CD4-positive, alpha-beta T cell treated with Interleukin-17A for 1 hour (primary cell): ENCODE measurements around the gene TTC12.

ENCODE experiments used
- DNase-seq: peaks from one replicate; pipeline ENCODE4 v3.0.0-alpha.2; 2020

TTC12 gene

DNA sequence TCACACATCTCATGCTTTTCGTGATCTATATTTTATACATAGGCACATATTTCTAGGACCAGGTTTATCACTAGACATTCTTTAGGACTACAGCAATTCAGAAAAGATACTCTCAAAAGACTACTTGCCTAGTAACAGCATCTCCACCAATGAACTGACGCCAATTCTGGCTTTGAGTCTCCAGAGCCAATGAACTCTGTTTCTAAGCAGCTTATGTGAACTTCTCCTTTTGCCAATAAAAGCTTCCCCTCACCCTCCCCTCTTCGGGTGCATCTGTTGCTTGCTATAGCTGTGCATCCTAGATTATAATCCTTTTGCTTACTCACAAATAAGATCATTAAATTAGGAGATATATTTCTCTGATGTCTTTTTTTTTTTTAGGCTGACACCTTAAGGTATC is 61.8 kb downstream of the TTC12 start:
- no peak for DNase-seq

DNA sequence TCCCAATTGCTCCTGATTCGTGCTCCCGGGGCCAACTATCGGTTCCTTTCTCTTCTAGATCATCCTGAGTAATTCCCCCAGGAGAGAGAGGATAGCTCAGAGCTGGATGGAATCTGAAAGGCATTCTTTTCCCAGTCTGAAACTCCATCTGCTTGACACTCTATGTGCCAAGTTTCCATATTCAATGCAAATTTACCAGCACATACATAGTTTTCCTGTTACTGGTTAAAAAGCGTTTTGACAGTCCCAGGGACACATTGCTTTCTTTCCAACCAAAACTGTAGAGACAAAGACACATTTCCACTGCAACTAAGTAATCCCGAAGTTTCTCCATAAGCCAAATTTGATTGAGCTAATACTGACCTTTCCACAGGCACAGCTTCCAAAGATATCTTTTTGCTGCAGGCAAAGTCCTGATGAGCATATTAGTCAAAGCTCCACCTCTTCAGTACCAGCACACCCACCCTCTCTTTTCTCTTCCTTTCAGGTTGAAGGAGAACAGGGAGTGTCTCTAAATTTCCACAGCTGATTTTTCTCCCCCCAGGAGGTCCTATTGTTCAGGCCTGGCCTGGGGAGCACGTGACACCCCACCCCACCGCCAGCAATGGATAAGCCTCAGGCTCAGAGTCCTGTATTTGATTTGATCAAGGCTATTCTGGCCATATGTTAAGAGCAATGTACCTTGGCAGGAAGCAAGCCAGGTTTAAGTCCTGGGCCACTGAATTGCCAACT is 63.5 kb downstream of the TTC12 start:
- no peak for DNase-seq

DNA sequence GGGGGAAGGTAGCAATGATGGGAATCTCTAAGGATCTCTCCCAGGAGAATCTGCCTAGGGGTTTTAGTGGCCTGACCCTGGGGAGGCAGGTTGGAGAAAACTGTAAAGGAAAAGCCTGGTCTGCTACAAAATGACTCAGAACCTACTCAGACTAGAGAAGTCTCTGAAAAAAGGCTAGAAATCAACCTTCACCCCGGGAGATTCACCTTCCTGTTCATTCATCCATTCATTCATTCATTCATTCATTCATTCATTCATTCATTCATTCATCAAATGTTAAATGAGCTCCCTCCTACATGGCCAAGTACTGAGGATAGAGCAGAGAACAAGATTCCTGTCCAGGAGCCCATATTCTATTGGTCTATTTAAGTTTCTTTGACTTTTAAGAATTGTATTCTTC is 64.3 kb downstream of the TTC12 start:
- no peak for DNase-seq

DNA sequence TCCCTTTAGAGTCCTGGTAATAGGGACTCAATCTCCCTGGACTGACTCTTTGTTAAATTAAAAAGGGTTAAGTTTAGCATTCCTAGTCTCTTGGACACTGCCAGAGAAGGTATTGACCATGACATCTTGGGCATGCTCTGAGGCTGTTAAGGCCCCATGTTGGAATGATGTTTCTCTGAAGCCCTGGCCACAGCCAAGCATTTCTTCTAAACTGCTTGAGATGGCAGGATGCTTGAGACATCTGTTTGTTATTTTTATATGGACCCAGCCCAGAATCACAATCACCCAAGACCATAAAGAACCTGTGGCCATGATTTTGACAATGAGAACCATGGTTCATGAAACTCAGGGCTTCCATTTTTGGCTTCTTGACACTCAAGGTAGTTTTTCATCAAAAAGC is 67.7 kb downstream of the TTC12 start:
- no peak for DNase-seq

DNA sequence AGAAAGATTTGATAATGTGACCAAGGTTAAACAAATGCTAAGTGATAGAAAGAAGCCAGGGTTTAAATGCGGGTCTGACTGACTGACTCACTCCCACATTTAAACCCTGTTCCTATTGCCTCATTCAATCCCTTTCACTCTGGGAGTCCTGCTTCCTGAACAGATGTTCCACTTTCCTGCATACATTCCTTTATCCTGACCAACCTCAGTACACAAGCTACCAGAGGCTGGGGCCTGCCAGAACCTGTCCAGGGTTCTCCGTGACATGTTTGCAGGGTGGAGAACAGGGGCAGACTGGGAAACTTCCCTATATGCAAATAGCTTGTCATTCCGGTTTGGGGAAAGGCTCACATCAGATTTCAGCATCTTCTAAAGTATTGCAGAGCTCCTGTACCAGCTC is 70.2 kb downstream of the TTC12 start:
- no peak for DNase-seq

DNA sequence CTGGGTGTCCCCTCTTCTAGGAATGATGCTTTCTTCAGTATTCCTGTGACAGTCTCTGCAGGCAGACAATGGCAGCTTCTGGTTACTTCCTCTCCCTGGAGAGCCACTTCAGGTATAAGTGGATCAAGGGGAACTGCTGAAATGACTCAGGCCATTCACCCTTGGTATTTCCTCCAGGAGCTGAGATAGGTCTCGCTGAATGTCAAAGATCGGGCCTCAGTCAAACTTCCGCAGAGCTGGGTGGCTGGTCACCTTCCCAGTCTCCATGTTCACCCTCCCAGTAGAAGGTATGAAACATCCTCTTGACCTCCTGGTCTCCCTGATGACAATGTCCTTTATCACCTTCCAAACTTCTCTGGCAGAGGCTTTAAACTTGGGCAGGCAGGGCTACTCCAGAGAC is 71.4 kb downstream of the TTC12 start:
- no peak for DNase-seq

DNA sequence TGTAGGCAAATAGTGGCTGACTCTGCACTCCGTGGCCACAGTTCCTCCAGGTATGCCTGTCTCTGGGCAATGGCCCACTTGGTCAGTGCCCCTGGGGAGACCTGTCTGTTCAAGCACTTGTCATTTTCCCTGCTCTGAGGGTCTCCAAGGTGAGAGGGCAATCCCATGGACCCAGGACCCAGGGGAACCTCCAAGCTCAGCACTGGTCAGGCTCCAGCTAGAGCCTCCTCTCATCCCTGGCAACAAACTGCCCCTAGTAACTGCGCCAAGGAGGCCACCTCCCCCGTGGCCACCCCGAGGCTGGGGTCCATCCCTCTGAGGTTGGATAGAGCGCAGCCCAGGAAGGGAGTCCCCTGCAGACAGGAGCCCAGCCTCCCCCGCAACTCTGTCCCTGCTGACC is 72.5 kb downstream of the TTC12 start:
- DNase-seq: no peak

DNA sequence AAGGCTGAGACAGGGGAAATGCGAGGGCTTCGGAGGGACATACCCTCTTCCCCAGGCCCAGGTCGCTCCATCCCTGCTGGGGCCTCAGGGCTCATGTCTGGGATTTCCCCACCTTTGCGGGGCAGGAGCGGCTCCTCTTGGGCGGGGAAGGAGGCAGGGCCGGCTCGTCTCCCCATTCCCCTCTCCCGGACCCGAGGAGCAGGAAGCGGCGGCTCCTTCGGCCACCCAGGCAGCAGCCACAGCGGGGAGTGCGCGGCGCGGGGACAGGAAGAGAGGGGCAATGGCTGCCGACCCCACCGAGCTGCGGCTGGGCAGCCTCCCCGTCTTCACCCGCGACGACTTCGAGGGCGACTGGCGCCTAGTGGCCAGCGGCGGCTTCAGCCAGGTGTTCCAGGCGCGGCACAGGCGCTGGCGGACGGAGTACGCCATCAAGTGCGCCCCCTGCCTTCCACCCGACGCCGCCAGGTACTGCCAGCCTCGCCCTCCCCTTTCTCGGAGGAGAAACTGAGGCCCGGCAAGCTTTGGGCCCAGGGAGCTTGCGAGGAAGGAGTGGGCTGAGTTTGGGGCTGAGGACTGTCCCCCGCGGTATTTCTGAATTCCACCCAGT is 73.3 kb downstream of the TTC12 start, which contains the start of gene ANKK1:
ANKK1 (plus strand) TSS at position 175 of the 607 bp plus-strand sequence; CDS start at position 281, 106 bp downstream.
- no peak for DNase-seq

DNA sequence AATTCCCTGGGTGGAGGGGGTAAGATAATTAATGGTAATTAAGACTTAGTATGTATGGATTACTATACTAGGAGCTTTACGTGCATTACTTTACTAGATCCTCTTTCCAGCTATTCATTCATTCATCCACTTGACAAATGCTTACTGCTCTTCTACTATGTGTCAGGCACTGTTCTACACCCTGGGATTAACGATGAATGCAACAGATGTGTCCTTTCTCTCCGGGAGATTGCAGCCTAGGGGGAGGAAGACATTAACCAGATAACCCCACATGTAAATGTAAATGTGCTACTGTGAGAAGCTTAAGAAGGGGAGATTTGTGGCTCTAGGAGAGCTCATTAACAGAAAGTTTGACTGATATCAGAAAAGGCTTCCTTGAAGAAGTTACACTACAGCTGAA is 74.9 kb downstream of the TTC12 start:
- no peak for DNase-seq

DNA sequence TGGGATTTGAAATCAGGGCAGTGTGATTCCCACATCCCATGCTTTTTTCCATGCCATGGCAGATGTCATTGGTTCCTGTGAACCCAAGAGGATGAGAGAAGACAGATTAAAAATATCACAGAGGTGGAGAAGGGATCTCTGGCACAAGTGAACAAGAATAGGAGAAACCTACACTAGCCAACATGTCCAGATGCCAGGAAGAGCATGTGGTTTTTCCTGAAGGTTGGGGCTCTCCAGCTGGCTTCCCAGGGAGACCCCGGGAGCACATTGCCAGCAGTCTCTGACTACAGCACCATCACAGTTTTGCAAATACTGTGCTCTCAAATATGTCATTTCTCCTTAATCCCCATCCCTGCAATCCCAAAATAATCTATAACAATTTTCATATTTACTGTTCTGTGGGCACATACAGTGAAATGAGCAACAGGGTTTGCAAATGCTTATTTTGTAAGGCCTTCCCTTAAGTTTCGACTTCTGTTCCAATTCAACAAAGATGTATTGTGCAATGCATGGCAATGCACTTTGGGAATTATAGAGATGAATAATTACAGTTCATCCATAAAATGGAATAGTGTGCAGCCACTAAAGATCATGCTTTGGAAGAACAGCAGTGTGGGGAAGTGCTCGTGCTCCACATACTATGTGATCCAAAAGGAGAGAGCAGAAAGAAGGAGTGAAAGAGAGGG is 78.0 kb downstream of the TTC12 start:
- DNase-seq: no peak

DNA sequence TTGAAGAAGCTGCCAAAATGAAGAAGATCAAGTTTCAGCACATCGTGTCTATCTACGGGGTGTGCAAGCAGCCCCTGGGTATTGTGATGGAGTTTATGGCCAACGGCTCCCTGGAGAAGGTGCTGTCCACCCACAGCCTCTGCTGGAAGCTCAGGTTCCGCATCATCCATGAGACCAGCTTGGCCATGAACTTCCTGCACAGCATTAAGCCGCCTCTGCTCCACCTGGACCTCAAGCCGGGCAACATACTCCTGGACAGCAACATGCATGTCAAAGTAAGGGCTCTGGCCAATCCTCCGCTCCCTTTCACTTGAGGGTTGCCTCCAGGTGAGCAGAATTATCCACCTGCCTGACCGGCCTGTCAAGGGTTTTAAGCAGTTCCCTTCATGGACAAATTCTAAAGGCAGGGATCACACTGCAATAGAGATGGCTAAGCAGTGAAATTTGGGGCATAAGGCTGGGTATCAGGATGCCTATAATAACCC is 79.2 kb downstream of the TTC12 start:
- DNase-seq: no peak

DNA sequence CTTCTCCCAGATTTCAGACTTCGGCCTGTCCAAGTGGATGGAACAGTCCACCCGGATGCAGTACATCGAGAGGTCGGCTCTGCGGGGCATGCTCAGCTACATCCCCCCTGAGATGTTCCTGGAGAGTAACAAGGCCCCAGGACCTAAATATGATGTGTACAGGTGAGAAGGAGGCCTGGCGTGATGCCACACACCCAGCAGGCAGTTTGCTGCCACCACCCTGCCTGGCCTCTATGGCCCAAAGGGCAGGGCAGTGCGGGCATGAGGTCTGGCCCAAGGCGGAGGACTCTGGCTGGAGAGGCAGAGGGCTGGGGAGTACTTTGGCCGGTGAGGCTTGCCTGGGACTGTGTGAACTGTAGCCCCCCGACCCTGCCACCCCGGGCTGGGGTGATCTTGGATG is 80.5 kb downstream of the TTC12 start:
- DNase-seq: no peak

DNA sequence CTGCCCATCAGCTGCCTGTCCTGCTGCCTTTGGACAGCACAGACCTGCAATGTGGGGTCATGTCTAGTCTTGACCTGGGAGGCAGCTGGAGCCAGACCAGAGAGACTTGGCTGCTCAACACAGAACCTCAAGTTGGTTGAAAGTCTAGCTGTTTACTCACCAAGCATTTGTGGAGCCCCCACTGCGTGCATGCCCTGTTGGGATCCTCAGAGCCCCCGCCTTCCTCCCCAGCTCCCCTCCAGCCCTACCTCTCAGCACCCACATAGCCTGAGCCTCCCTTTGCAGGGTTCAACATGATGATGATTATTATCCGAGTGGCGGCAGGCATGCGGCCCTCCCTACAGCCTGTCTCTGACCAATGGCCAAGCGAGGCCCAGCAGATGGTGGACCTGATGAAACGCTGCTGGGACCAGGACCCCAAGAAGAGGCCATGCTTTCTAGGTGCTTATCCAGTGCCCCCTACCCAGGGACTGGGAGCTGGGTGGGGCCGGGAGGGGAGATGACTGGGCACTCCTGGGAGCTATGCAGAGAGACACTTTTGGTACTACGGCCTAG is 81.5 kb downstream of the TTC12 start:
- DNase-seq: no peak

DNA sequence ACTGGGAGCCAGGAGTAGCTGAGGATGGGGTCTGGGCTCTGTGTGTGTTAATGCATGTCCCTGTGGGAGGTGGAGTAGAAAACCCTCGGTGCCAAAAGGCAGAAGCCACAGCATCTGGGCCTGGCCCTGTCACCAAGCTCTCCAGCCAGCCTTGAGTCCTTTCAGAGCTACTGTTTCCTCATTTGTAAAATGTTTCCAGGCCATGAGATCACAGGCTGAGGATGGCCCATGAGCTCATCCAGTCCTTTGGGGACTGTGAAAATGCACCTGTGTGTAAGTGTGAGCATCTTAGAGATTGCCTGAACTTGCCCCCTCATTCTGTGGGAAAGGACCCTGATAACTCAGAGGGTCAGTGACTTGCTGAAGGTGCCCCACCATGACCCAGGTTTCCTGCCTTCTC is 82.3 kb downstream of the TTC12 start:
- DNase-seq: no peak

DNA sequence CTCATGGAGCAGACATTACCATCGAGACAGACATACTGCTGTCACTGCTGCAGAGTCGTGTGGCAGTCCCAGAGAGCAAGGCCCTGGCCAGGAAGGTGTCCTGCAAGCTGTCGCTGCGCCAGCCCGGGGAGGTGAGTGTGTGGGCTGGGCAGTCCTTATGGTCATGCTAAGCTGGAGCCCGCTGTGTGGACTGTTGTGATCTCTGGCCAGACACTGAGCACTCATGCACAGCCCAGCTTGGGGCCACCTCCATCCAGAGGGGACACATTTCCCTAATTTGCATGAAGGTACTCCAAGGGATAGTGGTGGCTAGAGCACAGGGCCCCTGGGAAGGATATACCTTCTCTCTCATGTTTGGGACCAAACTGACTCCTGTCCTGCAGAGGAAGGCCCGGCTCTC is 82.8 kb downstream of the TTC12 start:
- no peak for DNase-seq

DNA sequence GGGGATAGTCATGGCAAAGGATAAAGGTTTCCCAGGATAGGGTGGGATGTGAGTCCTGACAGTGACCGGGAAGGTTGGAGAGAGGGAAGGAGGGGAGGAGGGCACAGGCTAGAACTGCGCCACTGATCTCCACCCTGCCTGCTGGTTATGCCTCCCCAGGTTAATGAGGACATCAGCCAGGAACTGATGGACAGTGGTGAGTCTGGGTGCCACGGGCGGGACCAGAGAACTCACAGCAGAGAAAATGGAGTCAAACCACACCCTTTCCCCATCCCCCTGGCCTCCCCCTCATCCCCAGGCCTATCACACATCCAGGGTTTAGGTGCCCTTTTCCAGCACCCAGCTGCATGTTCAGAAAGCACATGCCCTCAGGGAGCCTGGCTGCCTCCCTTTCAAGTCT is 83.4 kb downstream of the TTC12 start:
- no peak for DNase-seq

DNA sequence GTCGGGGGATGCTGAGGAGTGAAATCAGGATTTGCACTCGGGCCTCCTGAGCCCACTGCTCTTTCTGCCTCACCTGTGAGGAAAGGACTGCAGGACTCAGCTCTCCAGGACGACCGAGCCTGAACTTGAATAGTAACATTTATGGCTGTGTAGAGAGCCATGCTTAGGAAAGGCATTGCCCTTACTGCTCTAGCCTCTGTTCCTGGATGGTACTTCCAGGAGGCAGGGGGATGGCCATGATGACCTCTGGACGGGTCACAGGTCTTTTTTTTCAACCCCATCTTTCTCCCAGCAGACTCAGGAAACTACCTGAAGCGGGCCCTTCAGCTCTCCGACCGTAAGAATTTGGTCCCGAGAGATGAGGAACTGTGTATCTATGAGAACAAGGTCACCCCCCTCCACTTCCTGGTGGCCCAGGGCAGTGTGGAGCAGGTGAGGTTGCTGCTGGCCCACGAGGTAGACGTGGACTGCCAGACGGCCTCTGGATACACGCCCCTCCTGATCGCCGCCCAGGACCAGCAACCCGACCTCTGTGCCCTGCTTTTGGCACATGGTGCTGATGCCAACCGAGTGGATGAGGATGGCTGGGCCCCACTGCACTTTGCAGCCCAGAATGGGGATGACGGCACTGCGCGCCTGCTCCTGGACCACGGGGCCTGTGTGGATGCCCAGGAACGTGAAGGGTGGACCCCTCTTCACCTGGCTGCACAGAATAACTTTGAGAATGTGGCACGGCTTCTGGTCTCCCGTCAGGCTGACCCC is 84.5 kb downstream of the TTC12 start:
- no peak for DNase-seq

DNA sequence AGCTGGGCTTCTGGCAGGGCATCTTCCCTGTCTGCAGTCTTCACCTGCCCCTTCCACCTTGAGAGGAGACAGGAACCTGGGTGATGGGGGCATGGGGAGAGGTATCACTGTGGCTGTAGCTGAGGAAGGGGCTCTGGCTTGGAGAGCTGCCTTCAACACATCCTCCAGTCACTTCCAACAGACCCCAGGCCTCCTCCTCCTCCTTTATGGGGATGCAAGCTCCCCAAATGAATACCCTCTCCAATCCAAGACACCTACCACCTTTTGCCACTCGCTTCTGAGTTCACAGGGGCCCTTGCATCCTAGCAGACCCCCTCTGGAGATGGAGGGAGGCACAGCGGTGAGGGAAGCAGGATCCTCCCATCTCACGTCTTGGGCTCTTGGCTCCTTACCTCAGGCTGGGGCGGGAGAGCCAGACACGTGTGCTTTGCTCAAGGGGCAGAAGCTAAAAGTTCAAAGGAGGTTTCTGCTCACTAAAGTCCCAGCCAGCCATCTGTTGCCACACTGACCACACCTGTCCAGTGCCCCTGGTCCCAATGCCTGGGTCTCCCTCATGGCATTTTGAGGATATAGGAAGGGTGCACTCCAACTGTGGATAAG is 86.3 kb downstream of the TTC12 start:
- DNase-seq: no peak

DNA sequence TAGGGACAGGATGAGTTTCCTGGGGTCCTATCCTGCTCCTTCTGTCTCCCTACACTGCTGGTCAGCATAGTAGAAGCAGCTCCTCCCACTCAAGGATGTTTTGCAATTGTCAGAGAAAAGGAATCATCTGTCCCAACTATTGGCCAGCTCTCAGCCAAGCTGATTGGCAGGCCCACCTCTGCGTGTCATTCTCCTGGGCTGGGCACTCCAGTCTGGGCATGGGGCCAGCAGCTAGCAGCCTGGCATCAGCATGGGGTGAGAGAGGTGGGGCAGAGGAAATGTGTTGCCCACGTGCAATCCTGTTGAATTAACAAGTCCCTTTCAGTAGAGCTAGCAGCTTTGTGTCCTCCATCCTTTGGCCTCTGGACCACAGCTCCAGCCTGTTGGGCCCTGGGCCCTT is 87.3 kb downstream of the TTC12 start:
- DNase-seq: no peak

DNA sequence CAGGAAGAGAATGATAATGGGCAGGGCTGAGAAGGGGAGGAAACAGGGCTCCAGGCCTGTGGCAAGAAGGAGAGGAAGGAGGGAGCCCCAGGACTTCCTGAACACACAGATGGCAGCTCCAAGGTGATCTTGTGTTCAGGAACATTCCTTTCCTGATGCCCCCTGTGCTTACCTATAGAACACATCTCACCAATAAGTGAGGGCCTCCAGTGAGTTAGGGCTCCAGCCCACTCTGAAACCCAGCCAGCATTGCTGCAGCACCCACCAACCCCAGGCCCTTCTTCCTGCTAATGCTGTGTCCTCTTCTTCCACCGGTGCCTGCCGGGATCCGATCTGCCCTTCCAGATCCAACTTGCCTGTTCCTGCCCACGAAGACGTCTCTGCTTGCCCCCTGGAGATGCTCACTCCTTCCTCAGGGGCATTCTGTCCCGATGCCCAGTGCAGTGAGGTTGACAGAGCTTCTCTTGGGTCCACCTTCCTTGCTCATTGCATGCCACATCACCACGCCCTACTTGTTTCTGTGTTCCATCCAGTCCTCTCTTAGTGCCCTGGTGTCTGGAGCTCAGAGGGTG is 90.6 kb downstream of the TTC12 start:
- DNase-seq: no peak

DNA sequence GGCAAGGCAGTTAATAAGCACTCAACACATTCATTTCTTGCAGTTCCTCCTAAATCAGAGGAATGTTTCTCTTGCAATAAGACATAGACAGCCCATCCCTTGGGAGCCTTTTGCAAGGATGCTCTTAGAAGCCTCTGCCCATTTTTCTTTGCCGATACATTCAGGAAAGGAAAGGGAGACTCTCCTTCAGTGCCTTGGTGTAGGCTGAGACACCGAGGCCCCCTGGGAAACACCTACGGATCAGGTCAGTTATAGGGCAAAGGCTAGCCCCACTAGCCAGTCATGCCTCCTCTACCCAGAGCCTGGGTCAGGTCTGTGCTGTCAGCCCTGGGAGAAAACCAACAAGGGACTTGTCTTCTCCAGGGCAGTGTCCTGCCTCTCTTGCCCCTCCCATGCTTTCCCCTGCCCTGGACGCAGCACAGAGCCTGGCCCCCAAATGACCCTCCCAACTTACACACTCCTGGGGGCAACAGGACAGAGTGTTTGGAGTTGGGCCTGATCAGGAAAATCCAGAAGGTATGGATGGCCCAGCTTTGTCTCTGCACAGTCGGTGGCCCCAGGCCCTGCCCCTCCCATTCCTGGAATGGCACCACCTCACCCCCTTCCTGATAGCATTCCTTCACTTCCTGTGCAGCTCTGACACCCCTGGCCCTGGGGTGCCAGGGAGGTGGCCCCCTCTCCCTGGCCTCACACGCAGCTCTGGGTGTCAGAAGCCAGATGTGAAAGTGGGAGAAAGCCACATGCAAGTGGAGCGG is 91.5 kb downstream of the TTC12 start:
- no peak for DNase-seq

DNA sequence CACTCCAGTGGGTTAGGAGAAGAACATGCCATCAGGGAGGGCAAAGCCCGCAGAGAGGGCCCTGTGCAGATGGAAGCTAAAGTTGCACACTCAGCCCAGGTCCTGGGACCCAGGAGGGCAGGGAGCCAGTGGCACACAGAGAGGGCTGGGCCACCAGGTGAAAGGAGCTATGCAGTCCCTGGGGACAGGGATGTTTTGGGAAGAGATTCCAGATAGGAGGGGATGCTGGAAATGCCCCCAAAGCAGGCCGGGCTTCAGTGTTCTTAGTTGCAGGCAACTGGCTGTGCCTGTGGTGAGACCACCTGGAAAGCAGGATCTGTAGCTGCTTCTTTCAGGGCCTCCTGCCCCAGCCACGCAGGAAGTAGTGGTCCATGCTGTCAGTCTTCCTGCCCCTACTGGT is 92.8 kb downstream of the TTC12 start:
- no peak for DNase-seq
